NCI-H128 (cell line): ENCODE results near the gene EML3.
"Not testable (repeated sequence)": the region's sequence is repeated elsewhere in the genome, so short reads cannot be mapped to it uniquely, and the experiment has no call there.

ENCODE experiments used
- DNase-seq: peaks from one replicate; lab custom pipeline; 2025; ENCODE audit not compliant: unreplicated experiment; lab: John Stamatoyannopoulos, UW

Gene EML3

DNA sequence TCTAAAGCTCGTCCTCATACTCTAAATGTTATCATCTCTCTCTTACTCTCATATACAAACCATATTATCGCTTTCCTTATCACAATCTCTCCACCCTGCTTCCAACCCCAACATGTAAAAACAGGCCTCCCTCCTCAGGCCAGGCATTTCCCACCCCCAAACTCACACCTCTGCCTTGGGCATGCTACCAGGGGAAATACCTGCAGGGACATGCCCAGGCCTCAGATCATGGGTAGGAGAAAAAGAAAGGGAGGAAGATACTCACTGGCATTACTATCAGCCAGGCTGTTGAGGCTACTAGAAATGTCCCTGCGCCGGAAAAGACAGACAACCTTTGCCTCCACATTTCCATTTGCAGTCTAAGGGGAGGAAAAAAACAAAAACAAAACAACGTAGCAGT is 12.7 kb downstream of the EML3 start:
- no peak for DNase-seq

DNA sequence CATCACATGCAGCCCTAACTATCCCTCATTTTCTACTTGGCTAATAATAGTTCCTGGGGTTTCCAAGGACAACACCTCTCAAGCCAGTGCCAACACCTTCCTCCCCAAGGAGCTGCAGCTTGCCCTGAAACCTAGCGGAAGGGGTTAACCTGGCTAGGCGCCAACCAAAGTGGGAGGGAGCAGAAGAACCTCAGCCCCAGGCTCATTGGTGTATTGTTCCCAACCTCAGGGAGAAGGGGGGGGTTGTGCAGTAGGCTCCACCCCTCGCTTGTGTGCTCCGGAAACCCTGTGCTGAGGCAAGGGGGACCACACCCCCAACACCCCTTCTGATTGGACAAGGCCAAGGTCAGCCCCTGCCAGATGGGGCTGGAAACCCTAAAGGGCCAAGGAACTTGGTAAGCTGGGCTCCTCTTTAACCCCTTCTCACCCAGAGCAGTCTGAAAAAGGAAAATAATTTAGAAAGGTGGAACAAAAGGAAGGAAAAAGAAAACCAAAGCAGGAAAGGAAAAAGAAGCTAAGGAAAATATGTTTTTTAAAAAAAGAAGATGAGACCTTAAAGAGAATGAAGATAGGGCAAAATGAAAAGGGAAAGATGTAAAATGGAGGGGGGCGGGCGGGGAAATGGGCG is 13.4 kb downstream of the EML3 start:
- peak; percentile 79 for DNase-seq

DNA sequence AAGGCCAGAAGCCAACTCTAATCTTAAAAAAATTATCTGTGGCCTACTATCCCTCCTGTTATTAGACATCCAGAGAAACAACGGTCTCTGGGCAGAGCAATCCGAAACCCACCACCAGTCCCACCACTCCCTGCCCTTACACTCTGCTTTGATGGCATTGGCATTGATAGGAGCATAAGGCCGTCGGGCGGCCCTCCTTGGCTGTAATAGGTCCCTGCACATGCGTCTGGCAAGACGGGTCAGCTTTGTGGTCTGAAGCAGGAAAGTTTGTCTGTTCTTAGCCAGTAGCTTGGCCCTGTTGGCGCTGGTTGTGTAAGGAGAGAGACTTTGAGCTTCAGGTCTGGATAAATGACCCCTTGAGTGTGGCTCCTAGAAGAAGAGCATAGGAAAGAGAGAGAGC is 17.5 kb downstream of the EML3 start:
- DNase-seq: no peak

DNA sequence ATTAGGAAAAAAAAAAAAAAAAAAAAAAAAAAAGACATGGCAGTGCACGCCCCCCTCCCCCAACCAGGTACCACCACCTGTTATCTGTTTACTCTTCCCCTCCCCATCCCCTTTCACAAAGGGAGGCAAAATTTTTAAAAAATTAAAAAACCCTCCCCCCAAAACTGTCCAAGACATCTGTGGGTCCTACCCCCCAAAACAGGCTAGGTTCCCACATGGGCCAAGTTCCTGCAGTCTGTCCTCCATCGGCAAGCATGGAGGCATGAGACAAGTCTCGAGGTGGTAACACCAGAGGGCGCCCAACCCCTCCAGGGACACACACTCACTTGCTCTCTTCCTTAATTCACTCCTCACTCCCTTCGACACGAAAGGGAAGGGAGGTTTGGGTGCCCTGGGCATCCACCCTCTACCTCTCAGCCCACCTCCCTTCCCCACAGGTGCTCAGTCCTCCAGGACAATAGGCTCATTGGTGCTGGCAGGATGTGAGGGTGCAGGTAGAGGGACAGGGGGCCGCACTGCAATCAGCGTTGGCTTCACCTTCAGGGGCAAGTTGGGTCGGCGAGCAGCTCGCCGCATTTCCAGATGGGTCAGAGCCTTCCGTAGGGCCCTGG is 19.0 kb downstream of the EML3 start:
- peak; percentile 23 for DNase-seq

DNA sequence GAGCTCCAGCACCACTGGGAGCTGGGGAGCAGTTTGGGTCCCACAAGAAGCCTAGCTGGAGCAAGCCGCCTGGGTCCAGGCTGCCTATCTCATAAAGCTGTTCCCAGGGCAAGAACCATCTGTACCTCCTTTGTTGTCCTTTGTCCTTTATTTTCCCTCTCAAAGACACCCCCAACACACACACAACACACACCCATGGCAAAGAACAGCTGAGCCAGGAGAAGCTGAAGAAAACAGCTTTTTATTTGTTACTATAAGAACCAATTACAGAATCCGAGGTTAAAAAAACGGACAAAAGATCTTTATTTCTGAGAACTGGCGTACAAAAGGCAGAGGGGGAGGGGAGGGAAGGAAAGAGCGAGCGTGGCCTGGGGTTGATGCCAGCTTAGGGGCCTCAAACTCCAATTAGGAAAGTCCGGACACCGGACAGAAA is 19.6 kb downstream of the EML3 start:
- no peak for DNase-seq

DNA sequence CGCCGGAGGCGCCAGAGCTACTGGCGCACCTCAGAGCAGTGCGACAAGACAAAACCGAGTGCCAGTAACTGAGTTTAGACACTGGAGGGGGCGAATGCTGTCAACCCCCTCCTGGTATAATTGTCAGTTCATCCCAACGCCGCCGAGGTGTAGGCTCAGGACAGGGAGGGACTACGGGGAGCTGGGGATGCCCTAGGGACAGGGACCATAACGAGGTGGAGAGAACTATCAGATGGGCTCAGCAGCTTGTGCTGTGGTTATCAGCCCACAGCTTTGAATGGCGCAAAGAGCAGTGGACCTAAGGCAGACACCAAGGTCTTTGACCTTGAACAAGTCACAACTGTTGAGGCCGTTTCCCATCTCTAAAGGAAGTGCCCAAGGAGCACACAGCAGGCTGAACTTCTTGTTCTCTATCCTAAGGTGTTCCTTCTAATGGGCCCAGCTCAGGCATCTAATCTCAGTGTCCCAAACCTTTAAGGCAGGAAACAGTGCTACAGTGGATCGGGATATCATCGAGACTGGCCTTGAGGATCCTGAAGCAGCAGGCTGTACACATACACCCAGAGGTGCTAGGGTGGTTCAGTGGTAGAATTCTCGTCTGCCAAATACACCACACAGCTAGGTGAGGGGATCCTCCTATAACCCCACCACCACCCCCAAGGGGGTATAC is 20.3 kb downstream of the EML3 start:
- no peak for DNase-seq

DNA sequence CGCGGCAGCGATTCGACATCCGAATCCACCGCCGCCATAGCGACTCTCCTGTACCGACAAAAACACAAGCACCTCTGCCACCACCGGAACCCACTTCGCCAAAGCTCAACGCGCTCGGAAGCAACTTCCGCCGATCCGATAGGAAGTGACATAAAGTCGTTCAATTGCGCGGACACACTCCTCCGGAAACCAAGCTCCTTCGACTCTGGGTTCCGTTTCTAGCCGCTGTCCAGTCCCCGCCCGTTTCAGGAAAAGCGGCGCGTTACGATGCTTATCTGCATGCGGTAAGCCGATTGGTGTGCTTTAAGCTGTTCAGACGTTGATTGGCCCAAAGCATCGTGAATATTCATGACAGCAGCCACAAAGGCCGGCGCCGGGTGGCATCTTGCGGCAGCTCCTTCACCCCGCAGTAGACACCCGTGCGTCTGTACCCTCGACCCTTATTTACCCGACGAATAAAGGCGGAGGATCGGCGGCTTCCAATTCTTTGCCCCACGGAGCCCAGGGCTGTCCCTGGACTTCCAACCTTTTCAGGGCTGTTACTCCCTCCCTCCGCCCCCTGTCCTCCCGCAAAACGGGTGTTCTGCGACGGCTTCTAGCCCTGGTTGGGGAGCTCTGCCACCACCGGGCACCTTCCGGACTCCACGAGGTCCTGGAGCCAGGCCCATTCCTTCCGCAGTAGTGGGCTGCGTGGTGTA is 21.0 kb downstream of the EML3 start, which contains the start of gene TUT1:
TUT1 (minus strand) TSS at position 76 of the 698 bp plus-strand sequence; CDS start at position 38, 38 bp downstream.
- DNase-seq: peak; percentile 98

DNA sequence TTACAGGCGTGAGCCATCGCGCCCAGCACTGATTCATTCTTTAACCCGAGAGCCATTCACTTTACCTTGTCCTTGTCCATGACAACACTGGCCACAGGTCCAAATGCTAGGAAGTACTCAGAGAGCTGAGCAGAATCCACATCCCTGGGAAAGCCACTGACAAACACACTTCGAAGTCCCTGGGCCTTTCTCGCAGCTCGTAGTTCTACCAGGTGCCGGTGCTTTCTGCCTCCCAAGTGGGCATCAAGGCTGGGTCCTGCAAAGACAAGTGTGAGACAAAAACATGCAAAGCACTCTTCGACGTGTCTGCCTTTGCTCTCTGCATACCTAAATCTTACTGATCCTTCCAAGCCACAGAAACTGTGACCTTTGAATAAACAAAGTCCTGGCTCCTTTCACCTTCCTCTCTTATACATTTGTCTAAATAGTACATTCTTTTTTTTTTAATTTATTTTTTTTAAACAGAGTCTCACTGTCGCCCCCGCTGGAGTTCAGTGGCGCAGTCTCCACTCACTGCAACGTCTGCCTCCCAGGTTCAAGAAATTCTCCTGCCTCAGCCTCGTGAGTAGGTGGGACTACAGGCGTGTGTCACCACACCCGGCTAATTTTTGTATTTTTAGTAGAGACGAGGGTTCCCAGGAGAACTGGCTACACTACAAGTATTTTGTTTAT is 23.5 kb downstream of the EML3 start:
- no peak for DNase-seq

DNA sequence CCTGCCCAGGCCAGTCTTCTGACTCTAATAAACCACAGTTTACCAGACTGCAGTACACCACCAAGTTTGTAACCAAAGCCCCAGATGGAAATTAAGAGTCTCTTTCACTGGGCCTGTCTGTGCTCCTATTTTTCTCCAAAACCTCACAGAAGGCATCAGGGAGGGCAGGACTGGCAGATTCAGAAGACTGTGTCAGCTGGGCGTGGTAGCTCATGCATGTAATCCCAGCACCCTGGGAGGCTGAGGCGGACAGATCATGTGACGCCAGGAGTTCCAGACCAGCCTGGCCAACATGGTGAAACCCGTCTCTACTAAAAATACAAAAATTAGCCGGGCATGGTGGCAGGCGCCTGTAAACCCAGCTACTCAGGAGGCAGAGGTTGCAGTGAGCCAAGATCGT is 27.2 kb downstream of the EML3 start:
- not testable (repeated sequence) for DNase-seq

DNA sequence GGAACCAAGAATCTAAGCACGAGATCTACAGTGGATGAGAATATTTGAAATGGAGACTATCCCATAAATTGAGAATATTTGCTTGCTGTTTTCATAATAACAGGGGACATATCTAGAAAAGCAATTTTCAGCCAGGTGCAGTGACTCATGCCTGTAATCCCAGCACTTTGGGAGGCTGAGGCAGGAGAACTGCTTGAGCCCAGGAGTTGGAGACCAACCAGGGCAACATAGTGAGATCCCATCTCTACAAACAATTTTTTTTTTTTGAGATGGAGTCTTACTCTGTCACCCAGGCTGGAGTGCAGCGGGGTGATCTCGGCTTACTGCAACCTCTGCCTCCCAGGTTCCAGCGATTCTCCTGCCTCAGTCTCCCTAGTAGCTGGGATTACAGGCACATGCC is 30.8 kb downstream of the EML3 start:
- not testable (repeated sequence) for DNase-seq

DNA sequence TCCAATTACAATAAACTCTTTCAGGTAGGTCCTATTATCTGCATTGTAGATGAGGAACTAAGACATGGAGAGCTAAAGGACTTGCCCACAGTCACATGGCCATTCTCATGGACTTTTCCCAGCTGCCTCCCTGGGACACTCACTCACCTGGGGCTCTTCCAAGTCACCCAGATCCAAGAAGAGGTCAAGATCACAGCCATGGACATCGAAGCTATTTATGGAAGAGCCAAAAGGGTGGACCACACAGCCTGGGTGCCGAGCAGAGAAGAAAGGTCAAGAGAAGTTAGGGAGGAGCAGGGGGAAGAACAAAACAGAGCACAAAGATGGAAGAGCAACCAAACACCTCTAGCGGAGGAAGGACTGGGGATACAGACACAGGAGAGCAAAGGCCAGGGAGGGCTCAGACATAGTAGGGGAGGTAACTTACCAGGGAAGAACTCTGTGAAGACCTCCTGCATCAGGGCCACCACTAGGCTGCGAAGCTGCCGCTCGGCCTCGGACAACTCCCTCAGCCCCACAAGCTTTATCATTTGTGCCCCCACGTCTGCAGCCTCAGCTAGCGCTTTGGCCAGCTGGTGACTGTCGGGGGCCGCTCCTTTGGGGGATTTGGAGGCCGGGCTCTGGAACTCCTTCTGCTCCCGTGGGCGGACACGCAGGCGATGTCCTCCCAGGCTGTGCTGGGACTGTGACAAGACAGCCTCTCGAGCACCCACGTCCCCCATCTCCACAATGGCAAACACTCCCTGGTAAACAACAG is 31.4 kb downstream of the EML3 start:
- no peak for DNase-seq

DNA sequence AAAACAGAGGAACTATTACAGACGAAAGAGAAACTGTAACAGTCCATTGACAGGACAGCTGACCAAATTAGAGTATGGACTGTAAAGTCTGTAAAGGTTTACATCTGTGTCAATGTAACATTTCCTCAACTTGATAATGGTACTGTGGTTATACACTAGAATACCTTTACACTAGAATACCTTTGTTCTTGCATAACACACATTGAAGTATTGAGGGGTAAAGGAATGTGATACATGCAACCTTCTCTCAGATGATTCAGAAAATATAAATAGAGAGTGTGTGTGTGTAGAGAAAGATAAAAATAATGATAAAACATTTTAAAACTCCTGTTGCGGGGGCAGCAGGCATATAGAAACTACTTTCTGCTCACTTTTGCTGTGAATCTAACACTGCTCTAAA is 33.3 kb downstream of the EML3 start:
- DNase-seq: no peak

DNA sequence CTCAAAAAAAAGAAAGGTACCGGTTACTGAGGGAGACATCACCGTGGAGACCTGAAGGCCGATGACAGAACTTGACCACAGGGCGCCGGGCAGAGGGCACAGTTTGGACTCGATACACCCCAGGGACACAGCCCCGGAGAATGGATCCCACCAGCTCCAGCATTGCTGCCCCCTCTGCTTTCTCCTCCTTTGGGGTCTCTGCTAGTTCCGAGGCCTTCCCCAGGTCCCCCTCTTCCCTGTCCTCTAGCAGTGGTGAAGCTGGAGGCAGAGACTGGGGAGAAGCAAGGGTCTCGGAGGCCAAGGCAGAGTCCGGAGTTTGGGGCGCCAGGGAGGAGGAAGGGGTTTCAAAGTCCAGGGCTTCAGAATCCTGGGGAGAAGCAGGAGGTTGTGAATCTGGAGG is 34.0 kb downstream of the EML3 start:
- no peak for DNase-seq

DNA sequence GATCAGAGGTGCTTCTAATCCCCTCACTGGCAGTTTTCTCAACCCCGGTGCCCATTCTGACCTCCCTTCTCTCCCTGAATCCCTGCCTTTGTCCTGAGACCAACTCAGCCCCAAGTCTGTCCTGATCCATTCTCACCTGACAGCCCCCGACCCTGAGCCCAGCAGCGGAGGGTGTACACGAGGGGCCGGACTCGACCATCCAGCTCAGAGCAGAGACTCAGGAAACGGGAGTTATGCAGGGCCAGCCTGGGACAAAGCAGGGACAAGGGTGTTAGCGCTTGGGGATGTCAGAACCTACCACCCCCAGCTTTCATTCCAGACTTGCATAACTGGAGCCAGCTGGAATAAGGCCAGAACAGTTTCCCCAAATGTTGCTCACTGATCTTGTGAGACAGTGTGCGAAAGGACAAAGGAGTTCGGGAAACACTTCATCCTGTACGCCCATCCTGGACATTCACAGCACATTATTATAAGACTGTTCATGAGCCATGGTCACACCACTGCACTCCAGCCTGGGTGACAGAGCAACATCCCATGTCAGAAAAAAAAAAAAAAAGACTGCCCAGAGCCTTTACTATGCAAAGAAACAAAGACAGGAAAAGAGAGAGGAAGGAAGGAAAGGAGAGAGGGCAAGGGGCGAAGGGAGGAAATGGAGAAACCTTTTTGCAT is 35.4 kb downstream of the EML3 start:
- no peak for DNase-seq

DNA sequence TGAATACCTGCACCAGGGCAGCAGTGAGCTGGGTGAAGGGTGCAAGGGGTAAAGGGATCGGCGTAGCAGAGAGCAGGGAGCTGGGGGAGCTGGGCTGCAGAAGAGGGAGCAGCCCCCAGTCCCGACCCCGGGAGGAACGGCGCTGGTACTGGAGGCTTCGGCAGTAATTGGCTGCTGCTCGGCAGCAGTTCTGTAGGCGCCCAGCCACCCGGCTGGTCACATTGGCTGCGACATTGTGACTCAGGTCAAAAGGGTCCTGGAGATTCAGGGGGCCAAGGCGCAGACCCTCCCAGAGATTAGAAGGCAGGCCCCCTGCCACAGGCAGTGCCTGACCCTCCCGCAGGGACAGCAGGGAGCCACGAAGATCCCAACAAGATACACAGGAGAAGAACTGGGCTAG is 36.7 kb downstream of the EML3 start:
- DNase-seq: no peak

DNA sequence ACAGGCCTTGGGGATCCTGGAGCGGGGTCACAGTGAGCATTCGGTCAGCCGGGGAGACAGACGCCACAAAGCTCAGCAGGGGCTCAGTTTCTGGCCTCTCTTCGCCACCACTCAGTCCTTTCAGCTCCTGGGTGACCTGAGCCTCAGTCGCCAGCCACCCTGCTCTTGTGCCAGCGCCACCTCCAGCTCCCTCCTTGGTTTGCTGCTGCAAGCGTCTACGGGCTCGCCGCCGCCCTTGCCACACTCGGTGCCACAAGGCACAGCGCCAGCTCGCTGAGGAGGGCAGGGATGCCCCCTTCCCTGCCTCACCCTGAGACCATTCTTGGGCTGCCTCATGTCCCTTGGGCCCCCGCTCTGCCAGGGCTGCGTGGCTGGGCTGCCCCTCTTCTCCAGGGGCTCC is 37.4 kb downstream of the EML3 start:
- DNase-seq: no peak

DNA sequence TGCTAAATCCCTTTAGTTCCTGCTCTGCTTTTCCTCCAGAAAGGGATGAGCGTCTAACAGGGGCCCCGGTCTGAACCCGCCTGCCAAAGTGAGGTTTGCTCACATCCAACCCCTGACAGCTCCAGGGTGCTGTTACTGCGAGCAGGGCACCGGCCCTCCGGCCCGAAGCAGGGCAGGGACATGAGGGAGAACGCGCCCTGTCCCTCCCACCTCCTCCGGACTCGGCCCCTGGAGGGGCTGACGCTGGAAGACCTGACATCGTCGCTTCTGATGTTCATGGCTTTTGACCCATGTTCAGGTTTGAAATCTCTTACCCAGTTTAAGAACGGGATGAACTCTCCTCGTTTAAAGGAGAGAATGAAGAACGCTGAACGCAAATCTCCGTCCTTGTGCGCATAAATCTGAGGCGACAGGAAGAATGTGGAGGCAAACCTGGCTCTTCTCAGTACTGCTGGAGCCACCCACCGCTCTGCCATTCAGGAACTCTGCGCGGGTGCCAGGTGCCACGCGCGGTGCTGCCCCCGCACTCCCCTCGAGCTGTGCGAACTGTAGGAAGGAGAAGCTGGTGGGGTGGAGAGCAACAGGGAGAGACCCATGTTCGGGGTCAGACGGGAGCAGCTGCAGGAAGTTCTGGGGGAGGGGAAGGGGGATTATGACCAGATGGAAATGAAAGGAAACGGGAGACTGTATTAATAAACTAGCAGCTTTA is 38.1 kb downstream of the EML3 start:
- no peak for DNase-seq

DNA sequence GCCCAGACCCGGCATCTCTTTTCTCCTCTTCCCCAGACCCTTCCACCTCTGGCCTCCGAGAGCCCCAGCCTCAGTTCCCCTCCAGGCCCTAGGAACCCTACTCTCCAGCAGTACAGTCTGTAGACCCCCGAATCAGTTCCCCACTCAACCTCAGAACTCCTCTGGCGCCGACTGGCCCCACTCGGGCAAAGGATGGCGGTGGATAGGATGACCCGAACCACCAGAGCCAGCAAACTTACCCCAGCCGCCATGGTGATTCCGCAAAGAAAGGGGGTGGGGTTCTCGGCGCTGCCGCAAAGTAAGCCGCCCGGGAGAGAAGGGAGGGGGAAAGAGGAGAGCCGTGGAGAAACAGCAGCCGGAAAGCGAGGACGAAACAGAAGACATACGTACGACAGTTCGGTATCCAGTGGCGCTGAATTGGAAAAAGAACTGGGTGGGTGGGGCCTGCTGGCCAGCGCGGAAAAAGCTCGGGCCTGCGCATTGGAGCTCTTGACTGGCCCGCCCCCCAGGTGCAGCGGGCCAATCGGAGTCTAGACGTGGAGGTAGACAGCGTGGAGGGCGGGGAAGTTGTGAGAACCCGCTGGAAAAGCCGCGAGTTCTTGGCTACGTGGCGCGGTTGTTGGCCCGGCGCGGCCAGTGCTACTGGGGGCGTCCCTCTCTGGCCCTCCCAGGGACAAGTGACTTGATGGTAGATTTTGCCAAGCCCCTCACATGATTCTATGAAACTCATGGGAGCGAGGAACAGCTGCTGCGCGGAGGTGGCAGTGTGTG is 38.8 kb downstream of the EML3 start, which contains the start of gene EEF1G:
EEF1G (minus strand) TSS at position 300 of the 771 bp plus-strand sequence; CDS start at position 251, 49 bp downstream.
- peak; percentile 98 for DNase-seq
